Measurements from ENCODE around the gene KCNJ6.
"Not testable (repeated sequence)": the region's sequence is repeated elsewhere in the genome, so short reads cannot be mapped to it uniquely, and the experiment has no call there.

KCNJ6 gene

DNA sequence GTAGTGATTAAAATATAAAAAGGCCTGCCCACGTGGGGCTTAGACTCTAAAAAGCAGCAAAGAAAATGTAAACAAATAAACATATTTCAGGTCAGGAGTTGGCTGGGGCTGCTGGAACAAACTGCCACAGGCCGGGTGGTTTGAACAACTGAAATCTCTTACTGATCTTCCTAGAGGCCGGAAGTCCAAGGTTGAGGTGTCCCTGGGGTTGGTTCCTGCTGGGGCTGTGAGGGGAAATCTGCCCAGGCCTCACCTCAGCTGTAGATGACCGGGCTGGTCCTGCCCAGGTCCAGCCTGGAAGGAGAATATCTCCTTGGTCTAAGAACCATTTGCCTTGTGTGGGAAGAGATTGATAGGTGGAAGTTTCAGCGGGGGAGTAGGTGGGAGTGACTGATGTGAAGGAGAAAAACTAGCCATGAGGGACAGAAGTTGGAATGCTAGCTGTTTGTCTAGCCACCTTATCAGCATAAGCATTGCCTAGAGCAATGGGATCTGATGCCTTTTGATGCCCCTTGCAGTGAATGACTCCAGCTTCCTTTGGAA lies 328.6 kb downstream of the KCNJ6 start:
- no peak for DNase-seq

DNA sequence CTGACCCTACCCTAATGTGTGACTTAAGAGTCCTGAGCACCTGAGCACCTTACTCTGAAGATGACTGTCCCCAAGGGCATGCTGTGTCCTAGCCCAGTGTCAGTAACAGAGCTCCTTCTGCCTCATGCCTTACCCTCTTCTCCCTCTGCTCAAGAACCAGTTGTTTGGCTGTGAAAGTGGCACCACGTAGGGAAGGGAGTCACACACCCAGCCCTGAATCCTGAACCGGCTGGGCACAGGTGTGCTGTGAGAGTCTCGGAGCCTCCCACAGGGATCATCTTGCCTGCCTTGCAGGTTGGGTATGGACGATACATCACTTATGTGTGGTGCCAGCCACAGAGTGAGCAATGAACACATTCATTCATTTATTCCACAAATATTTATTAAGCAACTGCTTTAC lies 329.1 kb downstream of the KCNJ6 start:
- DNase-seq, result no peak

DNA sequence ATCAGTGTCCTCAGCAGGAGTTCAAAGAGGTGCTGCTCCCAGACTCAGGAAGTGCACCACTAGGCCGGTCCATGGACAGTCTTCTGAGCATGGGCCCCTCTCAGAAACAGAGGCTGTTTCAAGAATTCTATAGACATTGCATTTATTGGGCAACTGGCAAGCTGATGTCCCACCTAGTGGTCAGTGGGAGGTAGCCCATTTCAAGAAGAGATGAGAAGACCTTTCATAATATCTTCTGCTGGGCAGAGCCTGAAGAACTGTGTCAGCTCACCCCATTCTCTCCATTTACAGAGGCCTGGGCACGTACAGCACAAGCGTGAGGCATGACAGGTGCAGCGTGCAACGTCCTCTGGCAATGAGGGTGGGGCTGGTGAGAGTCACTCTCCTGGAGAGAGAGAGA lies 333.7 kb downstream of the KCNJ6 start:
- no peak for DNase-seq

GRCh38 chr21:37580666-37581065 lies 335.6 kb downstream of the KCNJ6 start:
- DNase-seq, result no peak

- no peak for DNase-seq
These were observed 336.9 kb downstream of the KCNJ6 start for GRCh38 chr21:37579356-37579755.

- no peak for DNase-seq
These were observed 337.7 kb downstream of the KCNJ6 start for GRCh38 chr21:37578471-37579126.

DNA sequence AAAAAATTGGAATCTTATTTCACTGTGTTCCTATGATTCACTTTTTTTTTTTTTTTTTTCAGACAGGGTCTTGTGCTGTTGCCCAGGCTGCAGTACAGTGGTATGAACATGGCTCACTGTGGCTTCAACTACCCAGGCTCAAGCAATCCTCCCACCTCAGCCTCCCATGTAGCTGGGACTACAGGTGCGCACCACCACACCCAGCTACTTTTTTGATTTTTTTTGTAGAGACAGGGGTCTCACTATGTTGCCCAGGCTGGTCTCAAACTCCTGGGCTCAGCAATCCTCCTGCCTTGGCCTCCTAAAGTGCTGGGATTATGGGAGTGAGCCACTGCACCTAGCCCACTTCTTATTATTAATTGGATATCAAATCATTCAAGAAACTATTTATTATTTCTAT lies 339.3 kb downstream of the KCNJ6 start:
- DNase-seq, result not testable (repeated sequence)

DNA sequence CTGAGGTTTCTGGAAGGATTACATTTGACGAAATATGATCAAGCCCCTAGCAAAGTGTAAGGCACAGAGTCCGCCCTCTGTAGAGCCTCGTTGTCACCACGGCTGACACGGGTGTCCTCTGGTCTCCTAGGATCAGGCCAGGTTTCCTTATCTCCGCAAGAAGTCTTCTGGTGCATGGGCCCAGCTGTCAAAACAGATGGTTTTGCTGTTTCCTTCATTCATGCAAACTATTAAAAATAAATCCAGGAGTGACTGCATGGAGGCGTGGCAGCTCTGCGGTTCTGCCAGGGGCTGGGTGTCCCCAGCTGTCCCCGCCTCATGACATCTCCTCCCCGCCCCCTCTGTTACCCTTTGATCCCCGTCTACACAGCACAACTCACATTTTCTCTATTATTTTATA lies 340.7 kb downstream of the KCNJ6 start:
- DNase-seq, result no peak

GRCh38 chr21:37574751-37575150 lies 341.5 kb downstream of the KCNJ6 start:
- DNase-seq, result no peak

DNA sequence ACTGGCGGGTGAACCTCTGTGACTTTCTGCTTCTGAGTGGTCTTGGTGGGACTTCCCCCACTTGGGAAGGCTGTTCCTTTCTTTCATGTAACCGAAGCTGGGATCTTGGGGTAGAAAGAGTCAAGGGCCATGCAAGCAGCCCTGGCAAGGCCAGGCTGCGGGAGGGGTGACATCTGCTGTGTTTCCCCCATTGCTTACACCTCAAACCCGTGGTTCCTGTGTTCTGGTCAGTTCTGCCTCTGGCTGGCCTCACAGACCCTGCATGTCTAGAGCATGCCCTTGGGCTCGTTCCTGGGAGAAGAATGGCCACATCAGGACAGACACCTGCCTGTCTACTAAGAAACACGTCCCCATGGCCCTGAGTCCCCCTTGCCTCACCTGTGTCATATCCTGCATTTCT lies 341.9 kb downstream of the KCNJ6 start:
- DNase-seq, result no peak

- DNase-seq, result no peak
These were observed 344.8 kb downstream of the KCNJ6 start for GRCh38 chr21:37571442-37571841.

GRCh38 chr21:37568916-37569315 lies 347.3 kb downstream of the KCNJ6 start:
- DNase-seq, result no peak

- DNase-seq, result no peak
These were observed 347.8 kb downstream of the KCNJ6 start for GRCh38 chr21:37568415-37568814.

DNA sequence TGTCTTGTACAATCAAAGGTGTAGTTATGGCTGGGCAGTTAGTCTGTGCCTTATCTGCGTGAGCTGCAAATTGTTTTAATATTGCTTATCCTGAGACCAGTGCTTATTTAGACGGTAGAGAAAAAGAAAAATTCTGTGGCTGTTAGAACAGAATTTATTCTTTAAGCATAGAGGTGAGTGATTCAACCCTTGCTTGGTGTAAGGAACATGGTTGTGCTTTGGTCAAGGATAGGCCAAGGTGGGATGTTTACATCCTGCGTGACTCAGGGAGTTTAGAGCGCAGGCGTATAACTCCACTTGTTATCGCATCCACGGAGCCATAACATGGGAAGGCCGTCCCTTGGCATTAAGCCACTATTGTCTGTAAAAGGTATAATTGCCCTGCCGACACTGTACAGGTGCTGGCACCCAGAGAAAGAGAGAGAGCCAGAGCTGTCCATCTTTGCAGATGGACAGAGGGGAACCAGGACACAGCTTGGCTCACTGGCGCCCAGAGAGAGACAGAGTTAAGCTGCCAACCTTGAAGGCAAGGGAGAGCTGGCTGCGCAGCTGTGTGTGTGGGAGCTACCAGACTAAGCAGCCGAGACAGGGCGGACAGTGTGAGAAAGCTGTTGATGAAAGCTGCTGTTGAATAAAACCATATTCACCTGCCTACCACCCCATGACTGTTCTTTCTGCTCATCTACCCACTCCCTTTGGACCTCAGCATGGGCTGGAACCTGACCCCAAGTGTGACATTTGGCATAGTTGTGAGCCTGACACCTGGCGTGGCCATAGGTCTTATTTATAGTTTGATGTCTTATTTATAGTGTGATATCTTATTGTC lies 349.3 kb downstream of the KCNJ6 start:
- no peak for DNase-seq

GRCh38 chr21:37565530-37566223 lies 350.6 kb downstream of the KCNJ6 start:
- no peak for DNase-seq

- DNase-seq, result no peak
These were observed 351.2 kb downstream of the KCNJ6 start for GRCh38 chr21:37564924-37565529.

- DNase-seq, result no peak
These were observed 351.8 kb downstream of the KCNJ6 start for GRCh38 chr21:37564341-37564923.

GRCh38 chr21:37563641-37564340 lies 352.5 kb downstream of the KCNJ6 start:
- peak; percentile 26 for DNase-seq

DNA sequence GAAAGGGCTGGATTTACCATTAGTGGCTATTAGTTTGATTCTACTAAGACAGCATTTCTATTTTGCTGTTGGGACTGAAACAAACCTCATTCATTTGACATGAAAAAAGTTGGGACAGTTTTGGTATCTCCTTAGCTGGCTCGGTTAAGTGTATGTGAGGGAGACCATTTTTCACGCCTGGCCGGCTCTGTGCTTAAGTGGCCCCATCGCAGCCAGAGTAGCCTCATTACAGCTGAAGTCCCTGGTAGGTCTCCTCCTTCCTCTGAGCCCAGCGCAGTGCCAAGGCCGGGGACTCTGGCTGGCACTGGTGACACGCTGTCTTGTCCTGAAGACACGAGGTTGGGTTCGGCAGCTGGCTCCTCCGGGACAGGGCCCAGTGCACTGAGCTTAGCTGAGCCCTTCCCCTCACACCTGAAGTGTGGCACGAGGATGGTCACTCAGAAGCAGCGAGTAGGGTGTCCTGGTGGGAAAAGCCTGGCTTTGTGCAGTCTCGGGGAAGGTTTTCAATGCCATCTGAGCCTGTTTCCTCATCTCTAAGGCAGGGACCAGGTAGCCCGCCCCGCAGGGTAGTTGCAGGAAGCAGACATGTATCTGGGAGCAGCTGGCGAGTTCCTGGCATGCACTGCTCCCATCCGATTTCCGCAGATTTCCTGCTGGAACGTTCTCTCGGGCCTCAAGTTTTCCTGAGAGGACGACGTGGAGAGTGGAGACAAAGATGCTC lies 353.2 kb downstream of the KCNJ6 start:
- no peak for DNase-seq

GRCh38 chr21:37561941-37562919 lies 354.0 kb downstream of the KCNJ6 start:
- no peak for DNase-seq

All from NCI-H1048 (cell line).